K562 (cell line): Measurements from ENCODE around the gene PCDHGC4. TPM values are rescaled to one million over a fixed set of nuclear protein-coding genes. Genes with fewer than 3 reads are reported as not detected.

Source experiments
- ATAC-seq: fragments of 200-7000 bp; cut with Tn5 transposase; 3 replicates; pipeline ENCODE4 v1.9.1; 2020; ENCODE audit warnings: moderate library complexity
- BruUV-seq: library from RNA; stranded (reverse); fragments of 400-500 nt; replicated peaks from 2 replicates; lab custom pipeline; 2021; lab: Mats Ljungman, UMichigan
- CTCF ChIA-PET: fragments of 300-600 bp; formaldehyde crosslinking; extraction: SDS; loops from one replicate; lab custom pipeline; 2021; ENCODE audit warnings: low intra/inter-chr PET ratio; lab: Yijun Ruan, JAX
- POLR2A ChIA-PET: fragments of 300-600, 350-650 bp; sonication (Branson Sonifier 250); formaldehyde crosslinking; extraction: SDS; loops from one replicate; lab custom pipeline; 2021; ENCODE audit warnings: antibody characterized with exemption, inconsistent platforms; lab: Yijun Ruan, JAX
- DNase-seq, 4 experiments: peaks; one replicate each; pipeline versions ENCODE4 v3.0.0 to v3.0.0-alpha.2; 2011 to 2018; ENCODE audit warnings: low spot score in 3 of 4, mixed read lengths in 3 of 4; ENCODE audit errors: extremely low read depth in 1 of 4
- FAIRE-seq: peaks from 2 replicates; lab custom pipeline; 2011; peaks lifted over from hg19 to GRCh38; lab: Jason Lieb, UNC
- H2AFZ ChIP-seq: 2 replicates; pipeline ENCODE4 v1.6.0; 2011; ENCODE audit warnings: low read depth, low read length, control low read depth, inconsistent platforms
- H3K27ac ChIP-seq: fragments of 200-600 bp; 3 replicates; pipeline ENCODE4 v1.8.0; 2011; ENCODE audit warnings: low read depth, mild to moderate bottlenecking, control low read depth, inconsistent platforms, low read length, moderate library complexity, mixed read lengths; ENCODE audit errors: extremely low read depth
- H3K27me3 ChIP-seq, 2 experiments: fragments of 300-600 bp in 1 of 2; 2 replicates in 1 of 2; 3 replicates in 1 of 2; pipeline versions ENCODE4 v1.6.0 to v1.8.0; 2011; ENCODE audit warnings: inconsistent platforms in 2 of 2, low read length in 2 of 2, mild to moderate bottlenecking in 1 of 2, mixed read lengths in 1 of 2, moderate library complexity in 1 of 2; ENCODE audit not compliant: control insufficient read depth in 2 of 2, insufficient read depth in 2 of 2
- H3K36me3 ChIP-seq: fragments of 300-600 bp; 3 replicates; pipeline ENCODE4 v1.8.0; 2011; ENCODE audit warnings: mild to moderate bottlenecking, low read length, inconsistent platforms; ENCODE audit not compliant: control insufficient read depth, insufficient read depth
- H3K4me1 ChIP-seq, 2 experiments: fragments of 200-600 bp in 1 of 2; replicated peaks in 1 of 2; 2 replicates in 1 of 2; 3 replicates in 1 of 2; pipeline versions ENCODE4 v1.5.1 to v1.8.0; 2011; ENCODE audit warnings: inconsistent platforms in 2 of 2, low read length in 2 of 2, mild to moderate bottlenecking in 1 of 2, mixed read lengths in 1 of 2, moderate library complexity in 1 of 2; ENCODE audit not compliant: control insufficient read depth in 2 of 2, insufficient read depth in 2 of 2
- H3K4me2 ChIP-seq: 2 replicates; pipeline ENCODE4 v1.6.1; 2011; ENCODE audit warnings: low read length, control low read depth, inconsistent platforms, mixed read lengths; ENCODE audit not compliant: insufficient read depth
- H3K4me3 ChIP-seq: fragments of 200-600 bp; sonication (generic), shearing (Covaris generic); 2 replicates; pipeline ENCODE4 v1.5.1; 2016; ENCODE audit warnings: control low read depth, inconsistent platforms
- H3K79me2 ChIP-seq: fragments of 200-600 bp; 3 replicates; pipeline ENCODE4 v1.8.0; 2011; ENCODE audit warnings: low read length, inconsistent platforms; ENCODE audit not compliant: control insufficient read depth, insufficient read depth
- H3K9ac ChIP-seq, 2 experiments: 2 replicates each; pipeline versions ENCODE4 v1.6.0 to v1.6.1; 2011; ENCODE audit warnings: low read depth in 2 of 2, low read length in 2 of 2, control low read depth in 1 of 2, inconsistent platforms in 1 of 2, mild to moderate bottlenecking in 1 of 2, mixed read lengths in 1 of 2; ENCODE audit not compliant: insufficient read depth in 1 of 2
- H3K9me1 ChIP-seq: one replicate; pipeline ENCODE4 v1.6.0; 2011; ENCODE audit warnings: inconsistent platforms, mild to moderate bottlenecking, low read length, moderate library complexity; ENCODE audit not compliant: control insufficient read depth, insufficient read depth
- H3K9me3 ChIP-seq: replicated peaks from 2 replicates; pipeline ENCODE4 v1.5.1; 2011; ENCODE audit warnings: low read depth, low read length, inconsistent platforms; ENCODE audit not compliant: control insufficient read depth, insufficient read depth
- H4K20me1 ChIP-seq: replicated peaks from 2 replicates; pipeline ENCODE4 v1.6.1; 2011; ENCODE audit warnings: low read length, inconsistent platforms, mixed read lengths; ENCODE audit not compliant: control insufficient read depth, insufficient read depth
- HEY1 ChIP-seq: fragments of 250-450 bp; sonication (Bioruptor Pico); IDR thresholded peaks from 2 replicates; pipeline ENCODE4 v1.5.0; 2020; ENCODE audit warnings: mild to moderate bottlenecking, moderate library complexity, borderline replicate concordance
- L3MBTL2 ChIP-seq: fragments of 450-650 bp; IDR thresholded peaks from 2 replicates; pipeline ENCODE4 v1.6.1; 2016; ENCODE audit warnings: mild to moderate bottlenecking, moderate library complexity
- NCOA4 ChIP-seq: fragments of 450-650 bp; IDR thresholded peaks from 2 replicates; pipeline ENCODE4 v1.6.1; 2018; ENCODE audit warnings: mild to moderate bottlenecking; ENCODE audit not compliant: partially characterized antibody
- POLR2H ChIP-seq: IDR thresholded peaks from 2 replicates; pipeline ENCODE4 v1.6.1; 2016; ENCODE audit warnings: missing genetic modification characterization, low read depth, mild to moderate bottlenecking, control low read depth, missing compliant biosample characterization, moderate library complexity
- PTBP1 ChIP-seq: fragments of 200-400 bp; formaldehyde crosslinking; IDR thresholded peaks from 2 replicates; pipeline ENCODE4 v1.6.1; 2017; ENCODE audit warnings: low read depth, low read length
- RBM34 ChIP-seq: fragments of 200-400 bp; formaldehyde crosslinking; IDR thresholded peaks from 2 replicates; pipeline ENCODE4 v1.6.1; 2018; ENCODE audit warnings: low read length, borderline replicate concordance; ENCODE audit not compliant: insufficient read depth
- SMAD1 ChIP-seq: fragments of 150-350 bp; IDR thresholded peaks from 2 replicates; pipeline ENCODE4 v1.6.1; 2014; ENCODE audit warnings: low read length, low read depth; ENCODE audit not compliant: partially characterized antibody
- ZBTB5 ChIP-seq: fragments of 450-650 bp; IDR thresholded peaks from 2 replicates; pipeline ENCODE4 v1.6.1; 2017; ENCODE audit warnings: antibody characterized with exemption
- ZNF197 ChIP-seq: fragments of 200-800 bp; sonication (Bioruptor generic); IDR thresholded peaks from 2 replicates; pipeline ENCODE4 v1.6.1; 2016; ENCODE audit warnings: low read depth, missing genetic modification characterization, missing compliant biosample characterization
- ZNF395 ChIP-seq: fragments of 200-800 bp; sonication (Bioruptor generic); IDR thresholded peaks from 2 replicates; pipeline ENCODE4 v1.6.1; 2017; ENCODE audit warnings: missing genetic modification characterization, missing compliant biosample characterization
- ZNF778 ChIP-seq: fragments of 450-650 bp; formaldehyde crosslinking; IDR thresholded peaks from 2 replicates; pipeline ENCODE4 v1.4.0; 2020; ENCODE audit warnings: mild to moderate bottlenecking, moderate library complexity
- WGBS: fragments of 100-300 bp; shearing (Covaris generic); methylation state at CpG from one replicate; pipeline ENCODE4 v1.1.6; 2016; ENCODE audit warnings: low coverage, mixed read lengths; ENCODE audit not compliant: insufficient coverage; ENCODE audit errors: missing lambda C conversion rate; 5-methylcytosine and 5-hydroxymethylcytosine counted together
- in situ Hi-C: fragments of 300-500 bp; cut with MboI; formaldehyde crosslinking; loops from 4 replicates; pipeline ENCODE4 v1.15.0; 2018; ENCODE audit warnings: inconsistent platforms, mixed read lengths
- intact Hi-C: fragments of 100-400 bp; cut with micrococcal nuclease; formaldehyde crosslinking; loops from 2 replicates; pipeline ENCODE4 v1.14.2; 2022
- polyA plus RNA-seq, 8 experiments: library from polyadenylated mRNA; depleted of rRNA in 4 of 8; stranded (reverse) in 5 of 8; unstranded in 3 of 8; fragments of >200 nt; fragmentation: Nextera tagmentation in 2 of 8; fragmentation: Illumina TruSeq in 1 of 8; extraction: Ambion mirVana in 2 of 8; extraction: Trizol in 1 of 8; gene quantifications; 2 replicates each; pipeline versions ENCODE4 v1.2.1 to v1.2.3, GENCODE V29; 2011 to 2014; ENCODE audit warnings: inconsistent platforms in 1 of 8, missing spikeins in 1 of 8
- total RNA-seq, 7 experiments: library from RNA; depleted of rRNA in 6 of 7; stranded (reverse); fragments of >200 nt in 6 of 7; fragmentation: Illumina TruSeq in 2 of 7; extraction: Trizol in 2 of 7; gene quantifications; 2 replicates each; pipeline versions ENCODE4 v1.2.1 to v1.2.3, GENCODE V29; 2011 to 2021; ENCODE audit warnings: low replicate concordance in 1 of 7

The PCDHGC4 gene
- total and polyA plus RNA-seq, 9 of the 15 experiments (the other 6 are each of a cell fraction or from before 2014, with no cell fraction given) = 0.05 TPM; not detected in 8

- TF ChIP-seq ZBTB5 = no peak
- no peak for TF ChIP-seq PTBP1
- TF ChIP-seq NCOA4 = no peak
- no peak for TF ChIP-seq SMAD1
These were observed 36.5 kb downstream of the PCDHGC4 start (continued) for GRCh38 chr5:141521244-141521781.

- POLR2A ChIA-PET = interaction anchor here (1.0 kb wide), 1 partner anchor 76 kb away, joined by 3 read pairs; no protein-coding TSS in a partner anchor
- no peaks in the 10 kb centered on the region for H3K9me1 ChIP-seq
- no peak for FAIRE-seq
- intact Hi-C loops = loop anchor here (5.0 kb wide), 1 partner anchor 110 kb away; the partner anchor contains the start of gene PCDHGA10
- H3K9me3 ChIP-seq = no peaks in the 10 kb centered on the region
- TF ChIP-seq POLR2H (tag) = no peak
- TF ChIP-seq ZNF395 (CRISPR knock-in tag) = no peak
- TF ChIP-seq RBM34 = no peak
- TF ChIP-seq ZNF778 (CRISPR knock-in tag) = no peak
- no peak for TF ChIP-seq ZNF197
- no peak for TF ChIP-seq L3MBTL2
- TF ChIP-seq HEY1 = no peak
- TF ChIP-seq, all 486 proteins: peak for 0
- H2AFZ ChIP-seq = no peak overlapping the region
- WGBS = 90% methylated on average over 2 of the region's 2 CpGs
- H3K27ac ChIP-seq = no peak overlapping the region
- DNase-seq (no peak), ATAC-seq (no peak)
- peaks cover 99% of the 10 kb centered on the region for H3K36me3 ChIP-seq
- H4K20me1 ChIP-seq = no peaks in the 10 kb centered on the region; the same call in 1 of the 2 replicates
- in situ Hi-C loops = loop anchor here (5.0 kb wide), 1 partner anchor 100 kb away; the partner anchor contains the start of gene PCDHGA11
- H3K27me3 ChIP-seq = no peaks in the 10 kb centered on the region
- H3K9ac ChIP-seq = no peak overlapping the region
- H3K79me2 ChIP-seq = no peaks in the 10 kb centered on the region
- H3K4me2 ChIP-seq = no peak overlapping the region
- BruUV-seq = TSS peak; percentile 6
- H3K4me1 ChIP-seq = peaks cover 0 to 7% of the 10 kb centered on the region in 2 experiments; a peak in 2 of 5 replicates
- CTCF ChIA-PET = interaction anchor here (0.6 kb wide), 1 partner anchor 110 kb away, joined by 3 read pairs; no protein-coding TSS in a partner anchor
- no peak overlapping the region for H3K4me3 ChIP-seq
These were observed 37.5 kb downstream of the PCDHGC4 start for GRCh38 chr5:141522301-141522700.
